NCI-H460 (cell line): Measurements from ENCODE around the gene DCTN5. TPM values are rescaled to one million over a fixed set of nuclear protein-coding genes. Genes with fewer than 3 reads are reported as not detected.

Experiments used
- DNase-seq: peaks from one replicate; pipeline ENCODE4 v3.0.0-alpha.2; 2016; ENCODE audit warnings: low read depth; ENCODE audit errors: extremely low read depth
- total RNA-seq: library from RNA; depleted of rRNA; stranded (reverse); fragments of >200 nt; shearing (Covaris generic); gene quantifications from 2 replicates; pipeline ENCODE4 v1.2.3, GENCODE V29; 2014; rRNA removed

Gene DCTN5
- total RNA-seq, 1 experiment from 2014 or later, result 49.1 TPM

DNA sequence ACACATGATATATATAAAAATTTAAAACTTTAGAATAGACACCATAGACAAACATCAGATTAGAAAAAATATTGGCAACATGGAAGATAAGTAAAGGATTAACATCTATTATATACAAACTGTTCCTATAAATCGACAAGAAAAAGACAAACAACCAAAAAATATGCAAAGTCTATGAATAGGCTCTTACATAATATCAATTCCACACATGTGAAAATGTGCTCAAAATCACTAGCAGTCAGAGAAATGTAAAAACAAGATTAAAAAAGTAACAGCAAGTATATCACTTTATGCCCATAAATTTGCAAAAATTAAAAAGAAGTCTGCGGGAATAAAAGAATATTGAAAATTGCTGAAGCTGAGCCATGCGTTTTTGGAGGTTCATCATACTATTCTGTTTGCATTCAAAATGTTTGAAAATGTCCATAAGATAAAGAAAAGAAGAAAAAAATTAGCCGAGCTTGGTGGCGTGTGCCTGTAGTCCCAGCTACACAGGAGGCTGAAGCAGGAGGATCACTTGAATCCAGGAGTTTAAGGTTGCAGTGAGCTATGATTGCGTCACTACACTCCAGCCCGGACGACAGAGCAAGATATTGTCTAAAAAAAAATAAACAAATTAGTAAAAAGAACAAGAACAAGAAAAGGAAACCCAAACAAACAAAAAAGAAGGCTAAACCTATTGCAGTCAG, 83.0 kb downstream of the DCTN5 start:
- no peak for DNase-seq

DNA sequence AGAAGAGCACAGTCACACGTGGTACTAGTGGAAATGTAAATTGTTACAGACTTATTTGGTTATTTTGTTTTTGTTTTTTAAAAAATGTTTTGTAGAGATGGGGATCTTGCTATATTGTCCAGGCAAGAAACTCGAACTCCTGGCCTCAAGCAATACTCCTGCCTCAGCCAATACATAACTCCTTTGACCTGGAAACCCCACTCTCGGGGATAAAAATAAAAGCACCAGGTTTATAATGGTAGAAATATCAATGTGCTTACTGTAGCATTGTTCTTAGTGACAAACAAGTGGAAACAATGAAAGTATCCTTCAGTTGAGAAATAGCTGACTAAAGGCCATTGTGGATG, 83.5 kb downstream of the DCTN5 start:
- DNase-seq, result no peak

DNA sequence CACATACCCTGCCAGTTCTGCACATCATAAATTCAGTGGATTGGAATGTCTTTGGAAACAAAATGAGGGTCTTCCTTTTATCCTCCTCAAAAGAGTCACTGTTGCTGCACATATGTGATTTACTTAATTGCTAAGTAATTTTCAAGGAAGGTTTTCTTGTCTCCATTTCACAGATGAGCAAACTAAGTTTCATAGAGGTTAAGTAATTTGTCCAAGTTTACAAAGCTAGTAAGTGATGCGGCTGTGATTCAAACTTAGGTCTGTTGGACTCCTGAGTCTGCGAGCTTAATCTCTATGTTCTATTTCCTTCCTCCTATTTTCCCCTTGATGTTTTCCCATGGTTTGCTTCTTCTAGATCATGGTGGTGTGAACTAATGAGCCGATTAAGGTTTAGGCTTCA, 85.4 kb downstream of the DCTN5 start:
- DNase-seq, result no peak

Other genes starting within 250 kb of the DCTN5 start
- 15.8 and 22.4 TPM in 2 replicates for gene COG7, start 188.3 kb upstream of the DCTN5 start, total RNA-seq
- 17.1 and 17.5 TPM in 2 replicates for gene GGA2, start 131.0 kb upstream of the DCTN5 start, total RNA-seq
- 28.9 and 32.4 TPM in 2 replicates for gene EARS2, start 84.1 kb upstream of the DCTN5 start, total RNA-seq
- 57.4 and 59.6 TPM in 2 replicates for gene UBFD1, start 83.7 kb upstream of the DCTN5 start, total RNA-seq
- 195 and 207 TPM in 2 replicates for gene NDUFAB1, start 45.1 kb upstream of the DCTN5 start, total RNA-seq
- gene PALB2, start 156 bp upstream of the DCTN5 start, total RNA-seq, result 22.1 and 22.4 TPM in 2 replicates
- 59.1 and 66.3 TPM in 2 replicates for gene PLK1, start 37.4 kb downstream of the DCTN5 start, total RNA-seq
- gene ERN2, start 71.8 kb downstream of the DCTN5 start, total RNA-seq, result not detected in 2 replicates
- gene CHP2, start 113.6 kb downstream of the DCTN5 start, total RNA-seq, result not detected in 2 replicates
- 1.5 and 2.0 TPM in 2 replicates for gene PRKCB, start 194.5 kb downstream of the DCTN5 start, total RNA-seq